ENCODE data around the gene ZNF75A.

DNA sequence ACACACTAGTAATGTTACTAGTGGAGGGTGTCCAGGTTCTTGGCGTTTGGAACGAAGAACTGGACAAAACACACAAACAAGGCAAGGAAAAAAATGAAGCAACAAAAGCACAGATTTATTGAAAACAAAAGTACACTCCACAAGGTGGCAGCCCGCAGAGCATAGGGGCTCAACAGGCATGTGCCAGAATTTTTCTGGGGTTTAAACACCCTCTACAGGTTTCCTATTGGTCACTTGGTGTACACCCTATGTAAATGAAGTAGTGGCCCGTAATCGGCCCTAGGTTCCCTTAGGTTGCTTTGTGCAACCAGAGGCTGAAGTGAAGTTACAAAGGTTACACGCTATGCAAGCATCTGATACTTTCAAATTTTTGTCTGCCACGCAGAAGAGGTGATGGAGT is 58.5 kb downstream of the ZNF75A start:
- TF ChIP-seq EZH2 (IDR thresholded peaks at IDR 0.05) = no peak
- TF ChIP-seq, protein P1, sequence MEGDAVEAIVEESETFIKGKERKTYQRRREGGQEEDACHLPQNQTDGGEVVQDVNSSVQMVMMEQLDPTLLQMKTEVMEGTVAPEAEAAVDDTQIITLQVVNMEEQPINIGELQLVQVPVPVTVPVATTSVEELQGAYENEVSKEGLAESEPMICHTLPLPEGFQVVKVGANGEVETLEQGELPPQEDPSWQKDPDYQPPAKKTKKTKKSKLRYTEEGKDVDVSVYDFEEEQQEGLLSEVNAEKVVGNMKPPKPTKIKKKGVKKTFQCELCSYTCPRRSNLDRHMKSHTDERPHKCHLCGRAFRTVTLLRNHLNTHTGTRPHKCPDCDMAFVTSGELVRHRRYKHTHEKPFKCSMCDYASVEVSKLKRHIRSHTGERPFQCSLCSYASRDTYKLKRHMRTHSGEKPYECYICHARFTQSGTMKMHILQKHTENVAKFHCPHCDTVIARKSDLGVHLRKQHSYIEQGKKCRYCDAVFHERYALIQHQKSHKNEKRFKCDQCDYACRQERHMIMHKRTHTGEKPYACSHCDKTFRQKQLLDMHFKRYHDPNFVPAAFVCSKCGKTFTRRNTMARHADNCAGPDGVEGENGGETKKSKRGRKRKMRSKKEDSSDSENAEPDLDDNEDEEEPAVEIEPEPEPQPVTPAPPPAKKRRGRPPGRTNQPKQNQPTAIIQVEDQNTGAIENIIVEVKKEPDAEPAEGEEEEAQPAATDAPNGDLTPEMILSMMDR (IDR thresholded peaks at IDR 0.05) = no peak

Data from neural progenitor cell (in vitro differentiated cells).